ENCODE data around the gene TNK2.

Gene TNK2

GRCh38 chr3:195889870-195890295, 18.5 kb downstream of the TNK2 start:
- TF ChIP-seq CTCF (IDR thresholded peaks at IDR 0.05; ENCODE audit: borderline replicate concordance, insufficient read depth, low read depth, low read length) = no peak
- no peak overlapping the region for H3K4me3 ChIP-seq (ENCODE audit: low read depth, low read length)

- no peak for TF ChIP-seq CTCF (IDR thresholded peaks at IDR 0.05; ENCODE audit: borderline replicate concordance, insufficient read depth, low read depth, low read length)
- no peak overlapping the region for H3K4me3 ChIP-seq (ENCODE audit: low read depth, low read length)
Measured at GRCh38 chr3:195888981-195889869, 19.1 kb downstream of the TNK2 start.

GRCh38 chr3:195888311-195888761, 20.0 kb downstream of the TNK2 start:
- no peak overlapping the region for H3K4me3 ChIP-seq (ENCODE audit: low read depth, low read length)
- TF ChIP-seq CTCF (IDR thresholded peaks at IDR 0.05; ENCODE audit: borderline replicate concordance, insufficient read depth, low read depth, low read length) = no peak

GRCh38 chr3:195887670-195888069, 20.7 kb downstream of the TNK2 start:
- H3K4me3 ChIP-seq (ENCODE audit: low read depth, low read length) = no peak overlapping the region
- TF ChIP-seq CTCF (IDR thresholded peaks at IDR 0.05; ENCODE audit: borderline replicate concordance, insufficient read depth, low read depth, low read length) = no peak

- no peak for TF ChIP-seq CTCF (IDR thresholded peaks at IDR 0.05; ENCODE audit: borderline replicate concordance, insufficient read depth, low read depth, low read length)
- no peak overlapping the region for H3K4me3 ChIP-seq (ENCODE audit: low read depth, low read length)
Measured at GRCh38 chr3:195886181-195887141, 21.9 kb downstream of the TNK2 start.

- TF ChIP-seq CTCF (IDR thresholded peaks at IDR 0.05; ENCODE audit: borderline replicate concordance, insufficient read depth, low read depth, low read length) = no peak
- no peak overlapping the region for H3K4me3 ChIP-seq (ENCODE audit: low read depth, low read length)
Measured at GRCh38 chr3:195885036-195885891, 23.1 kb downstream of the TNK2 start.
